Ovary (tissue), 9 donors: ENCODE results near the gene CHD9NB. TPM values are rescaled to one million over a fixed set of nuclear protein-coding genes. Genes with fewer than 3 reads are reported as not detected.
A peak's percentile ranks its signal among the peaks of the same experiment; 100 is the strongest.

Experiments
- DNase-seq, 5 donors: peaks; one replicate each; pipeline ENCODE4 v3.0.0-alpha.2; 2019 to 2020
- H3K27ac ChIP-seq, 2 donors: fragments of 200-600 bp; one replicate each; pipeline versions ENCODE4 v1.5.1 to v1.8.0; 2019 to 2022
- H3K27me3 ChIP-seq: fragments of 200-600 bp; one replicate; pipeline ENCODE4 v1.8.0; 2022
- H3K36me3 ChIP-seq: fragments of 200-600 bp; sonication (generic); one replicate; pipeline ENCODE4 v1.5.1; 2019
- H3K4me1 ChIP-seq: one replicate; pipeline ENCODE4 v1.8.1; 2013; ENCODE audit warnings: mild to moderate bottlenecking, moderate library complexity; ENCODE audit not compliant: insufficient read depth
- H3K4me3 ChIP-seq: fragments of 200-600 bp; sonication (generic); one replicate; pipeline ENCODE4 v1.5.1; 2017
- H3K9me3 ChIP-seq, 2 donors: fragments of 200-600 bp in 1 of 2; sonication (generic) in 1 of 2; one replicate each; pipeline versions ENCODE4 v1.5.1 to v1.8.1; 2013 to 2019; ENCODE audit warnings: mild to moderate bottlenecking in 1 of 2, moderate library complexity in 1 of 2
- CTCF ChIP-seq, 3 donors: fragments of 450-650 bp in 2 of 3; fragments of 200-600 bp in 1 of 3; IDR thresholded peaks; one replicate each; pipeline versions ENCODE4 v1.5.1 to v1.8.0; 2016 to 2022; ENCODE audit warnings: antibody characterized with exemption in 3 of 3, mild to moderate bottlenecking in 1 of 3
- EP300 ChIP-seq: sonication (generic); formaldehyde crosslinking; IDR thresholded peaks from one replicate; pipeline ENCODE4 v1.6.1; 2017; ENCODE audit warnings: antibody characterized with exemption
- POLR2A ChIP-seq: fragments of 450-650 bp; IDR thresholded peaks from one replicate; pipeline ENCODE4 v1.6.1; 2017; ENCODE audit warnings: antibody characterized with exemption, mild to moderate bottlenecking, moderate library complexity
- whole genome bisulfite sequencing, 3 donors: extraction: QIAGEN DNeasy Blood & Tissue Kit in 1 of 3; methylation state at CpG; one replicate each; pipeline versions ENCODE4 v1.1.5 to v1.1.7; 2013 to 2017; 5-methylcytosine and 5-hydroxymethylcytosine counted together
- intact Hi-C, 4 donors: fragments of 100-400 bp; cut with DNase I; formaldehyde crosslinking; loops; one replicate each; pipeline versions ENCODE4 v1.11.0 to v1.15.1; 2022 to 2023
- polyA plus RNA-seq, 2 donors: library from polyadenylated mRNA; stranded (reverse); fragments of 200-250 nt in 1 of 2; fragments of 350-450 nt in 1 of 2; fragmentation: Illumina TruSeq in 1 of 2; extraction: RNeasy Lipid Tissue Mini Kit (QIAGEN cat#74804) in 1 of 2; gene quantifications; one replicate each; pipeline ENCODE4 v1.2.3, GENCODE V29; 2013 to 2014
- total RNA-seq, 7 donors: library from RNA; depleted of rRNA in 2 of 7; stranded (reverse); fragments of >200 nt in 2 of 7; fragmentation: NEBNext Ultra II Directional in 3 of 7; extraction: Animal tissue kit (Norgen Biotek cat#: 25700) in 3 of 7; gene quantifications; one replicate each; pipeline versions ENCODE4 v1.1.0 to v1.2.4, GENCODE V29; 2016 to 2023
- donor health status: DM: no; HTN: no; CAD: no; lungs with moderate emphysema.
- donor health status: DM: no; HTN: no; CAD: no.
- donor health status: Bipolar disorder and iron deficiency.
- donor health status: DM: yes; HTN: yes; CAD: no.
- donor health status: DM: no; HTN: no; CAD: no.
- donor health status: DM: yes; HTN: yes; CAD: no.

Gene CHD9NB
- total and polyA plus RNA-seq, 9 donors, result 0.15 to 91.1 (median 1.6) TPM; not detected in 1

GRCh38 chr16:53071748-53072301 is 19.1 kb upstream of the CHD9NB start:
- Histone ChIP-seq H3K9me3 (no peaks in the 10 kb centered on the region), H3K4me1 (peaks cover 11% of the 10 kb centered on the region), H3K27ac (peak overlapping the region in 1 of 2 donors; percentile 8), H3K36me3 (no peaks in the 10 kb centered on the region), H3K4me3 (no peak overlapping the region), H3K27me3 (no peaks in the 10 kb centered on the region)
- WGBS, 3 donors, result 4 to 14% (median 4%) methylated on average over 6 of the region's 6 CpGs
- intact Hi-C loops, result no loop called here
- TF ChIP-seq EP300 (no peak), POLR2A (no peak), CTCF (IDR thresholded peaks at IDR 0.05) (no peak)
- peak; percentile 68 to 84 (median 83) for DNase-seq

GRCh38 chr16:53069772-53070171 is 17.1 kb upstream of the CHD9NB start:
- Histone ChIP-seq H3K9me3 (no peaks in the 10 kb centered on the region), H3K27me3 (no peaks in the 10 kb centered on the region), H3K4me3 (no peak overlapping the region), H3K27ac (no peak overlapping the region), H3K36me3 (no peaks in the 10 kb centered on the region), H3K4me1 (peaks cover 11% of the 10 kb centered on the region)
- intact Hi-C loops, result no loop called here
- no peak for TF ChIP-seq POLR2A
- DNase-seq, result no peak
- 80 to 89% (median 84%) methylated on average over 2 of the region's 2 CpGs for WGBS, 3 donors

- Histone ChIP-seq H3K9me3 (no peaks in the 10 kb centered on the region), H3K27ac (no peak overlapping the region), H3K4me3 (no peak overlapping the region), H3K27me3 (no peaks in the 10 kb centered on the region), H3K4me1 (peaks cover 11% of the 10 kb centered on the region), H3K36me3 (no peaks in the 10 kb centered on the region)
- no peak for DNase-seq
- intact Hi-C loops, result no loop called here
- TF ChIP-seq EP300, result no peak
- TF ChIP-seq POLR2A, result no peak
- TF ChIP-seq CTCF (IDR thresholded peaks at IDR 0.05), result no peak
- WGBS, 3 donors, result 93 to 95% (median 94%) methylated on average over 4 of the region's 4 CpGs
Observed at GRCh38 chr16:53068423-53068833, 15.7 kb upstream of the CHD9NB start.

GRCh38 chr16:53067675-53068074 is 15.0 kb upstream of the CHD9NB start:
- H3K36me3 ChIP-seq, result no peaks in the 10 kb centered on the region
- DNase-seq, result no peak
- intact Hi-C loops, result no loop called here
- no peaks in the 10 kb centered on the region for H3K9me3 ChIP-seq
- H3K27me3 ChIP-seq, result no peaks in the 10 kb centered on the region
- peaks cover 11% of the 10 kb centered on the region for H3K4me1 ChIP-seq
- no peak overlapping the region for H3K27ac ChIP-seq
- H3K4me3 ChIP-seq, result no peak overlapping the region
- TF ChIP-seq POLR2A (no peak), EP300 (no peak), CTCF (IDR thresholded peaks at IDR 0.05) (no peak)
- 85 to 88% (median 86%) methylated on average over 2 of the region's 2 CpGs for WGBS, 3 donors

- 60 to 73% (median 67%) methylated on average over 6 of the region's 6 CpGs for WGBS, 3 donors
- TF ChIP-seq EP300 (no peak), POLR2A (no peak), CTCF (IDR thresholded peaks at IDR 0.05) (no peak)
- H3K27me3 ChIP-seq, result no peaks in the 10 kb centered on the region
- no peaks in the 10 kb centered on the region for H3K4me1 ChIP-seq
- no peaks in the 10 kb centered on the region for H3K36me3 ChIP-seq
- H3K9me3 ChIP-seq, result no peaks in the 10 kb centered on the region
- H3K4me3 ChIP-seq, result no peak overlapping the region
- intact Hi-C loops, result no loop called here
- DNase-seq, result no peak
- no peak overlapping the region for H3K27ac ChIP-seq
Observed at GRCh38 chr16:53065461-53066061, 12.9 kb upstream of the CHD9NB start.
